ENCODE data around the gene RSAD1.
"Not testable (repeated sequence)": the region's sequence is repeated elsewhere in the genome, so short reads cannot be mapped to it uniquely, and the experiment has no call there.

Gene RSAD1

DNA sequence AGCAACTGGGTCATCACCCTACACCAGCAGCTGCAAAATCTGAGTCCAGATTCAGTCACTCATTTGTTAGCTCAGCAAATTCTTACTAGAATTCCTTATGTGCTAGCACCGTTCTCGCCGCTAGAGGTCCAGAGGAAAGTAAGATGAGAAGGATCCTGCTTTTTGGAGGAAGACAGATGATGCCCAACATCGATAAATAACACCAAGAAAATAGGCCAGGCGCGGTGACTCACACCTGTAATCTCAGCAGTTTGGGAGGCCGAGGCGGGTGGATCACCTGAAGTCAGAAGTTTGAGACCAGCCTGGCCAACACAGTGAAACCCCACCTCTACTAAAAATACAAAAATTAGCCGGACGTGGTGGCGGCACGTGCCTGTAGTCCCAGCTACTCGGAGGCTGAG, 5.9 kb upstream of the RSAD1 start:
- not testable (repeated sequence) for DNase-seq (ENCODE audit: low spot score)

DNA sequence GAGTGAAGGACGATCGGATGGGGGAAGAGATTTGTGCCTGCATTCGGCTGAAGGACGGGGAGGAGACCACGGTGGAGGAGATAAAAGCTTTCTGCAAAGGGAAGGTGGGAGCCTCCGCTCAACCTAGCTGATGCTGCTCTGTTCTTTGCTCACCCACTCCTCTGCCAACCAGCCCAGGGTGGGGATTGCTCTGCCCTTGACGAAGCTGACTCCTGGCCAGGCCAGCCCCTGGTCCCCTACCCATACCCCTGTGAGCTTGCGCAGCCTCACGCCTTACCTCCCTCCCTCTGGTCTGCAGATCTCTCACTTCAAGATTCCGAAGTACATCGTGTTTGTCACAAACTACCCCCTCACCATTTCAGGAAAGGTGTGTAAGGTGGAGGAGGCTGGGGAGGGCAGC, 4.8 kb upstream of the RSAD1 start:
- no peak for DNase-seq (ENCODE audit: low spot score)

DNA sequence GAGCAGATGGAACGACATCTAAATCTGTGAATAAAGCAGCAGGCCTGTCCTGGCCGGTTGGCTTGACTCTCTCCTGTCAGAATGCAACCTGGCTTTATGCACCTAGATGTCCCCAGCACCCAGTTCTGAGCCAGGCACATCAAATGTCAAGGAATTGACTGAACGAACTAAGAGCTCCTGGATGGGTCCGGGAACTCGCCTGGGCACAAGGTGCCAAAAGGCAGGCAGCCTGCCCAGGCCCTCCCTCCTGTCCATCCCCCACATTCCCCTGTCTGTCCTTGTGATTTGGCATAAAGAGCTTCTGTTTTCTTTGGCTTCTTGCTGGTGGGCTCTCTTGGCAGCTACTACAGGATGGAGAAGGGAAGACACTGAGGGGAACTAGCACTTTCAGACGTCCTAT, 4.1 kb upstream of the RSAD1 start:
- DNase-seq (ENCODE audit: low spot score) = no peak

DNA sequence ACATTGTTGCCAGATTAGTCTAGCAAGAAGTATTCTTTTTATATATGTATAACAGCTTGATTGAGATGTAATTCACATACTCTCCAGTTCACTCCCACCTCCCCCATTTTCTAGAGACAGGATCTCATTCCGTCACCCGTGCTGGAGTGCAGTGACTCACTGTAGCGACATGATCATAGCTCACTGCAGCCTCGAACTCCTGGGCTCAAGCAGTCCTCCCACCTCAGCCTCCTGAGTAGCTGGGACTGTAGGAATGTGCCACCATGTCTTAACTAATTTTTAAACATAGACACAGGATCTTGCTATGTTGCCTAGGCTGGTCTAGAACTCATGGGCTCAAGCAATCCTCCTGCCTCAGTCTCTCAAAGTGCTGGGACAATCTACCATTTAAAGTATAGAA, 3.3 kb upstream of the RSAD1 start:
- no peak for DNase-seq (ENCODE audit: low spot score)

DNA sequence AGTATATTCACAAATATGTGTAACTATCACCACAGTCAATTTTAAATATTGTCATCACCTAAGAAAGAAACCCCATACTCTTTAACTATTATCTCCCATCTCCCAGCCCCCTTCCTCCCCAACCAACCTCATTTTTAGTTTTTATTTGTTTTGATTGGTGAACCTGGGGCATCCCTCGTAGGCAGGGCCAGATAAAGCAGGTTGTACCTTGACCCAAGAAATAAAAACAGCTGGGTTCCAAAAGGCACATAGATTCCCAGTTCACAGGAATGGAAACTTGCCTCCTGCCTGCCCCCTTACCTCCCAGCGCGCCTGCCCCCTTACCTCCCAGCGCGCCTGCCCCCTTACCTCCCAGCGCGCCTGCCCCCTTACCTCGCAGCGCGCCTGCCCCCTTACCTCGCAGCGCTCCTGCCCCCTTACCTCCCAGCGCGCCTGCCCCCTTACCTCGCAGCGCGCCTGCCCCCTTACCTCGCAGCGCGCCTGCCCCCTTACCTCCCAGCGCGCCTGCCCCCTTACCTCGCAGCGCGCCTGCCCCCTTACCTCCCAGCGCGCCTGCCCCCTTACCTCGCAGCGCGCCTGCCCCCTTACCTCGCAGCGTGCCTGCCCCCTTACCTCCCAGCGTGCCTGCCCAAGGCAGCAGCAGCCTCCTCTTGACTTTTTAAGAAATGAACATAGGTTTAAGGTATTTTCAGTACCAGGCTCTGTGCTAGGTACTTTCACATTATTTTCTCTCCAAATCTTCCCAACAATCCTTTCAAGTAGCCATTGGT, 2.7 kb upstream of the RSAD1 start:
- DNase-seq (ENCODE audit: low spot score) = not testable (repeated sequence)

DNA sequence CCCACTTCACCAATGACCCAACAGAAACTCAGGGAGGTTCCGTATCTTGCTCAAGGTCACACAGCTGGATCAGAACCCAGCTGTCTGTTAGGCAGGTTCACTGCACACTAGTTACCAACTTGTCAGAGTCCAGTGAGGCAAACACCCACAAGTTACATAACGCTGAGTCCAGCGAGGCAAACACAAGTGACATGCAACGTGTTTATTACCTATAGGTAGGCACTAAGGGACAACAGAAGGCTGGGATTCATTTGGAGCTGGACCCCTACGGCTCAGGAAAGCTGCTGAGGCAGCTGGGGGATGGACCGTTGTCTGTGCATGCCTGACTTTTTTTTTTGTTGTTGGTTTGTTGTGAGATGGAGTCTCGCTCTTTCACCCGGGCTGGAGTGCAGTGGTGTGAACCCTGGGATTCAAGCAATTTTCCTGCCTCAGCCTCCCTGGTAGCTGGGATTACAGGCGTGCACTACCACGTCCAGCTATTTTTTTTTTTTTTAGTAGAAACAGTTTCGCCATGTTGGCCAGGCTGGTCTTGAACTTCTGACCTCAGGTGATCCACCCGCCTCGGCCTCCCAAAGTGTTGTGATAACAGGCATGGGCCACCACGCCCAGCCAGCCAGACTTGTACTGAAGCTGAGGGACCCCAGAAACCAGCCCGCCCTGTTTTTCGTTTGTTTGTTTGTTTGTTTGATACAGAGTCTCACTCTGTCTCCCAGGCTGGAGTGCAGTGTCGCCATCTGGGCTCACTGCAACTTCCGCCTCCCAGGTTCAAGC, 1.9 kb upstream of the RSAD1 start:
- DNase-seq (ENCODE audit: low spot score) = no peak

DNA sequence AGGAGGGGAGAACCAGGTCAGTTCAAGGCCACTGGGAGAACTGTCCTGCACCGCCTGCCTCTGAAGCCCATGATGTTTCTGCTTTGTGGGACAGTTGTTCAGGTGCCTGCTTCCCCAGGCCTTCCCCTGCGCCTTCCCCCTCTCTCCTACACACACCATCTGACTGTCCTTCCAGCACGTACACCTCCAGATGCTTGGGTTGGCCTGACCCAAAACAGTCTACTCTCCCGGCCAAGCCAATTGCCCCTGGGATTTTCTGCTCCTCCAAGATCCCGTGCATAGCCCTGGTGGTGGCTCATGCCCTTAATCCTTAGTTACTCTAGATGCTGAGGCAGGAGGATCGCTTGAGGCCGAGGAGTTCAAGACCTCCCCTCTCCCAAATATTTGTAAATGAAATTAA, 684 bp upstream of the RSAD1 start:
- no peak for DNase-seq (ENCODE audit: low spot score)

DNA sequence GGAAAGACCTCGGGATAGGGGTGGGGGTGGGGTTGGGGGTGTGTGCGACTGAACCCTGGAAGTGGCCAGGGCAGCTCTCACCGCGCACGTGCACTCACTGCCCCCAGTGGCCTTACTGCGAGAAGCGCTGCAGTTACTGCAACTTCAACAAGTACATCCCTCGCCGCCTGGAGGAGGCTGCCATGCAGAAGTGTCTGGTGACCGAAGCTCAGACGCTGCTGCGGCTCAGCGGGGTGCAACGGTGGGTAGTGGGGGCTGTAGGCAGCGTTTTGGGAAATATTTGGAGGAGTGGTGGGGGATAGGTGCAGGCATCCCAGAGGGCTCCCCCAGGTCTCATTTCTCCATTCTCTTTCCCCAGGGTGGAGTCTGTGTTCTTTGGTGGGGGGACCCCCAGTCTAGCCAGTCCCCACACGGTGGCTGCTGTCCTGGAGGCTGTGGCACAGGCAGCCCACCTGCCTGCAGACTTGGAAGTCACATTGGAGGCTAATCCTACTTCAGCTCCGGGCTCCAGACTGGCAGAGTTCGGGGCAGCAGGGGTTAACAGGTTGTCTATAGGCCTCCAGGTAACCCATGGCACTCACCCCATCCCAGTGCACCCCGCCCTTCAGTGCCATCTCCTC, 972 bp downstream of the RSAD1 start:
- DNase-seq (ENCODE audit: low spot score) = peak; percentile 37

DNA sequence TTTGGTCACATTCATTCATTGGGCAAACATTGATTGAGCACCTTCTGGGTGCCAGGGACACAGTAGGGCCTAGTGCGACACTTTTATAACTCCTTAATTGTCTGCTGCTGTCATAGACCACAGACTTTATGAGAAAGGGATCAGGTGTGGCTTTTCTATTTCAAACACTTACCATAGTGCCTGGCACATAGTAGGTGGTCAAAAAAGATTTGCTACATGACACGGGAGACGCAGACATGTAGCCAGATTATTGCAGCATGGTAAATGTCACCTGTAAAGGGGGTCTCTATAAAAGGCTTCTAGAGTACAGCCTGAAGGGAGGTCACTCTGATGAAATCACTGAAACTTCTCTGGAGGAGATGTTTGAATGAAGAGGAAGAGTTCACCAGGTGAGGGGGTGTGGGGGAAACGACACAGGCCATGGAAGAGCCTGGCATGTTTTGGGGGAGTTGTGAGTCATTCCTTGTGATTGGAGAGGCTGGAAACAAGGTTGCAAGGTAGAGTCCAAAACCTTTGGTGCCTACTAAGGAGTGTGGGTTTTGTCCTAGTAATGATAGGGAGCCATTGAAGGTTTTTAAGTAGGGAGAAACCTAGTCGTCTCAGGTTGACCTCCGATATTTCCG, 1.6 kb downstream of the RSAD1 start:
- no peak for DNase-seq (ENCODE audit: low spot score)

DNA sequence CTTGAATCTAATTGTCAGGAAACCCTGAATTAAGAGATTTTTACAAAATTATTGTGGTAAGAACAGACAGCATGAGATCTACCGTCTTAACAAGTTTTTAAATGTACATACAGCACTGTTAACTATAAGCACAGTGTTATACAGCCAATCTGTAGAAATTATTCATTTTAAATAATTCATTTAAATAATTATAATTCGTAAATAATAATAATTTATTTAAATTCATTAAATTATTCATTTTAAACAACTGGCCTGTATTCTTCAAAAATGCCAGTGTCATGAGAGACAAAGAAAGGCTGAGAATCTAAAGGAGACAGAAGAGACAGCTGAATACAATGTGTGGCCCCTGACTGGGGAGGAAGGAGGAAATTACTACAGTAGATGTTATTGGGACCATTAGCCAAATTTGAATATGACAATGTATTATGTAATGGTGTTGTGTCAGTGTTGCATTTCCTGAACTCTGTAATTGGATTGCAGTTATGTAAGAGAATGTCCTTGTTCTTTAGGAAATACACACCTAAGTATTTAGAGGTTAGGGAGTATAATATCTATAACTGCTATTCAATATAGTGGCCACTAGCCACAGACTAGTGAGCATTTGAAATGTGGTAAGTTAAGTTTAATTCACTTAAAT, 2.3 kb downstream of the RSAD1 start:
- no peak for DNase-seq (ENCODE audit: low spot score)

DNA sequence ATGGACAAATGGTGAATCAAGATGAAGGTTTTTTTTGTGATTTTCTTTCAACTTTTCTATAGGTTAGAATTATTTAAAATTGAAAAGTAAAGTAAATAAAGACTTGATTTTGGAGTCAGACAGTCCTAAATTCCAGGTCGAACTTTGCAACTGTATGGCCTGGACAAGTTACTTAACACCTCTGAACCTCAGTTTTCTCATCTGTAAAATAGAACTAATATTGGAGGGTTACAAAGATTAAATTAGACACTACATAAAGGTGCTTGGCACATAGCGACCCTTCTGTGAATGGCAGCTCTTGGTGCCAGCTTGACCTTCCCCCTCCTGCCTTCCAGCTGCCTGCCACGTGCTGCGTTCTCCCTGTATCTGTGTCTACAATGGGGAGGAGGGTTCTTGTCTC, 3.0 kb downstream of the RSAD1 start:
- DNase-seq (ENCODE audit: low spot score) = no peak

DNA sequence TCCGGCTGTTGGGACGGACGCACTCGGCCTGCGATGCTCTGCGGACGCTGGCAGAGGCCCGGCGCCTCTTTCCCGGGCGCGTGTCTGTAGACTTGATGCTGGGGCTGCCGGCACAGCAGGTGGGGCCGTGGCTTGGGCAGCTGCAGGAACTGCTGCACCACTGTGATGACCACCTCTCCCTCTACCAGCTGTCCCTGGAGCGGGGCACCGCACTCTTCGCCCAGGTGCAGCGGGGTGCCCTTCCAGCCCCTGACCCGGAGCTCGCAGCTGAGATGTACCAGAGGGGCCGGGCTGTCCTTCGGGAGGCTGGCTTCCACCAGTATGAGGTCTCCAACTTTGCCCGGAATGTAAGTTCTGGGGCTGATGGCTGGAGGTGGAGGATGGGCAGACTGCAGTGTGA, 3.5 kb downstream of the RSAD1 start:
- no peak for DNase-seq (ENCODE audit: low spot score)

DNA sequence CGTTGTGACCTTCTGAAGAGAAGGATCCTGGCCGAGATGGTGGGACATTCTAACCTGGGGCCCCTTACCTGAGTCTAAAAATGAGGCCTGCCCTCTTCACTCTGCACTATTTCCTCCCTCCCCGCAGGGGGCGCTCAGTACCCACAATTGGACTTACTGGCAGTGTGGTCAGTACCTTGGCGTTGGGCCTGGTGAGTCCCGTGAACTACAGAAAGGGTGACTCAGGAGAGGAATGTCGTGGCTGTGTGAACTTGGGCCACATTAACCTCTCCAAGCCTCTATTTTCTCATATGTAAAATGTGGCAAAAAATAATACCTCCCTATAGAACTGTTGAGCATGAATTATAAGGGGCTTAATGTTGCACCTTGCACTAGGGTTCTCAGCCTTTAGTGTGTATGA, 3.9 kb downstream of the RSAD1 start:
- peak; percentile 90 for DNase-seq (ENCODE audit: low spot score)

DNA sequence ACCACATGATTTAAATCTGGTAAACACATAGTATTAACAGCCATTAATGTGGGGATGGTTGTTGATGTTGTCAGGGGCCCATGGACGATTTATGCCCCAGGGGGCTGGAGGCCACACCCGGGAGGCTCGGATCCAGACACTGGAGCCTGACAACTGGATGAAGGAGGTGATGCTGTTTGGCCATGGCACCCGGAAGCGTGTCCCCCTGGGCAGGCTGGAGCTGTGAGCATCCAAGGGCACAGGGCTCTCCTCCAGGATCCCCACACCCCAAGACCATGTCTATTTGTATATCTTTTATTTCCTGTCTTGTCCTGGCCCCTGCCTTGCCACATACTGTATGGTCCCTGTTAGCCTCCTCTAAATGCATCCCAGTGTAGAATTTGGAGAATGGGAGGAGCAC, 4.6 kb downstream of the RSAD1 start:
- DNase-seq (ENCODE audit: low spot score) = no peak

DNA sequence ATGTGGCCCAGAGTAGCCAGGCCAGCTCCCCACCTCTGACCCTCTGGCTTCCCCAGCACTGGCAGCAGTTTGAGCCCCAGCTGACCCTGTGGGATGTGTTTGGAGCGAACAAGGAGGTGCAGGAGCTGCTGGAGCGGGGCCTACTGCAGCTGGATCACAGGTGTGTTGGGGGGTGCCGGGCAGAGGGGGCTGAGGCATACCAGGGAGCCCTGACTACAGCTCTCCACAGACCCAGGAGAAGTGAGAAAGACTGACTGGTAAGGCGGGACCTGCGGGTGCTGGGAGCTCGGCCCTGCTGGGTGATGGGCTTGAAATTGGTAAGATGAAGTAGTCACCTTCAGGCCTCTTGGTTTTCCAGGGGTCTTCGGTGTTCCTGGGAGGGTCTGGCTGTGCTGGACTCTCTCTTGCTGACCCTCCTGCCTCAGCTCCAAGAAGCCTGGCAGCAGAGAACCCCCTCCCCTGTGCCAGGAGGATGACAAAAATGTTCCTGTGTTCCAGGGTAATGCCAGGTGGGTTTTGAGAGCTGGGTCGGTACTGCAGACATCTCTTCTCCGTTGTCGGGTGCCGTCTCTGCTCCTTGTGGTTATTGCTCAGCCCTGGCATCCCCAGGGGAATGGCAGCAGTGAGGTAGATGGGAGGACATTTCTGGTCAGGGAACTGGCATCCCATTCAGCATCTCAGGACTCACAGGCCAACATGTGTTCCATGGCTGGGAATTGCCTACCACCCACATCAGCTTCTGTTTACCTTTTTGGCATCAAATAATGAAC, 5.9 kb downstream of the RSAD1 start:
- no peak for DNase-seq (ENCODE audit: low spot score)

DNA sequence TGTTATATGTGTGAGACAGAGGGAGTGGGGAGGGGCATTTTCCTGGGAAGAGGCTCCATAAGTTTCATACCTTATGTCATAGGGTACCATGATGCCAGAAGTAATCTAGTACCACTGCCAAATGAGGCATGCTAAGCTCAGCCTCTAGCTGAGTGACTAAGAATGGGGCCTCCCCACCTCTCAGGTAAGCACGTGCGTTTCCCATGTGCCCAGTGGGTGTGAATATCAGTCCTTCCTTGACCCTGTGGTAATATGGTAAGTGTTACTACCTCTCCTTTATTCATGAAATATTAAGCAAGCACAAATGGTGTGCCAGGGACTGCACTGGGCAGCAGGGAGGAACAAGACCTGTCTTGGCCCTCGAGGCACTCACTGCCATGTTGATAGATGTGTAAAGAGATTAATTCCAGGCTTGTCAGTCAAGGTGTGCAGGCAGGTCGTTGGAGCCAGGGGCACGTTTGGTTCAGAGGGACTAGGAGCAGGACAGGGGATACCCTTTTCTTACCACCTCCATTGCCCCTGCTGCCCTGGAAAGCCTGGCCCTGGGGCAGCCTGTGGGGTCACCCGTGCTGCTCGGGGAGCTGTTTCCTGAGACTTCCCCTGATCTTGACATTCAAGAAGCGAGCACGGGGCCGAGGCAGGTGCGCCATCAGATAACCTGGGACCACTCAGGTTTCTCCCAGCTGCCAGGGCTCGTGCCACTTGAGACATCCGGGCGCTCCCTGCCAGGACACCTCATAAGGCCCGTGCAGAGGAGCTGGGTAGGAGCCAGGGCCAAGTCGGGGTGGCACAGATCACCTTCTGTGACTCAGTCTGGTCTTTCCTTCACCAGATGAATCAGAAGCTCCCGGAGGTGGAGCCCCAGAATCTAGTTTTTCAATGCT, 8.8 kb downstream of the RSAD1 start:
- no peak for DNase-seq (ENCODE audit: low spot score)

DNA sequence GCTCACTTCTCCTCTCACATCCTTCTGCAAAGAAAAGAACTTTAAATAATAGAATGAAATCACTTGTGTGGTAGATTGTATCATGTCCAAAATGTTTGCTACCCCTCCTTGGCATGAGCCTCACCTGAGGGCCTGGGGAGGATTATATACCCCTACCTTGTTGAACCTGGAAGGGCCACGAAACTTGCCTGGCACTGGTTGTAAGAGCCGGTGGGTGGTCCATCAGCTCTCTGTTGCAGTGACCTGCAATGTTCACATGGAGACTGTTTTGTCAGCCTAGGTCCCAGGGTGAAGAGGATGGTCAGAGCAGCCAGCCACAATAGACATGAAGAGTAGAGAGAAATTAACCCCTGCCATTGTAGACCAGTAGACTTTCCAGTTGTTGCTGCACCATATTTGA, 10.2 kb downstream of the RSAD1 start:
- DNase-seq (ENCODE audit: low spot score) = no peak

DNA sequence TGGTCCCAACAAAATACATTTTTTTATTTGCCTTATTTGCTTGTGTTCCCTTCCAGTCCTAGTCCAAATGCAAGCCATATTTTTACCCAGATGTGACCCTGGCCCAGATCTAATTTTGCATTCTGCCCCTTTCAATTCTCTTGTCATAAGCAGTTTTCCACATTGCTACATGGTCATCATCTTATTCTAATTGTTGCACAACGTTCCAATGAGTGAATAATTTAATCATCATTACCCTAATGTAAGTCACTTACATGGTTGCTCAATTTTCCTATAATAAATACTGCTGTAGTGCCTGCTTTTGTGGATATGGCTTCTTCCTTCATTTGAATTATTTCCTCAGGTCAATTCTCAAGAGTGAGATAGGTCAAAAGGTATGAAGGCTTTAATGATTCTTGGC, 12.8 kb downstream of the RSAD1 start:
- no peak for DNase-seq (ENCODE audit: low spot score)

DNA sequence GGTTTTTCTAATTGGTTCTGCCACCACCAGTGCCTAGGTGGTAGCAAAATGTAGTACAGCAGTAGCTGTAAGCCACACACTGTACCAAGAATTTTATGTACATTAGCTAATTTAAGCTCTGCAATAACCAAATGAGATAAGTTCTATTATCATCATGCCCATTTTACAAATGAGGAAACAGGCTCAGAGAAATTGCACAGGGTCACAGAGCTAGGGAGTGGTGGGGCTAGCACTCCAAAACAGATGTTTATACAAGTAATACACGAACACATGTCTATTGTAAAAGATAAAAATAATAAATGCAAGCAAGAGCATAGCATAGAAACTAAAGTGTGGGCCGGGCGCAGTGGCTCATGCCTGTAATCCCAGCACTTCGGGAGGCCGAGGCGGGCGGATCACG, 13.6 kb downstream of the RSAD1 start:
- no peak for DNase-seq (ENCODE audit: low spot score)

DNA sequence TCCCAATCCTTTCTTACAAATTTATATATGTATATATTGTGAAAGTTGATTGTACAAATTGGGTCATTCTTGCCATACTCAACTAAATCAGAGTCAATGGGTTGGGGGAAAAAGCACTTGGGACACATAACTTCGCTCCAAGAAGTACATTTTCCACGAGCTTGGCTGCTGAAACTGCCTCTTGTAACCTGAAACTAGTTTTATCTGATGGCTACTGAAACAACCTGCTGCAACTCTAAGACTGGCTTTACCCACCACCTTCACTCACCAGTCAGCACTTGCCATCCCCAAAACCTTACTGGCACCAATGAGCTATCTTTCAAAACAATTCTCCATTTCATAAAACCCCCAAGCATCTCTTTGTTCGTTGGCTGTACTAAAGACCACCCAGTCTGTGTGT, 15.1 kb downstream of the RSAD1 start:
- no peak for DNase-seq (ENCODE audit: low spot score)
